ENCODE data around the gene MAPKAPK2. TPM values are rescaled to one million over a fixed set of nuclear protein-coding genes. Genes with fewer than 3 reads are reported as not detected.

Gene MAPKAPK2
- total and polyA plus RNA-seq, 8 donors, result 53.1 to 113 (median 61.8) TPM

DNA sequence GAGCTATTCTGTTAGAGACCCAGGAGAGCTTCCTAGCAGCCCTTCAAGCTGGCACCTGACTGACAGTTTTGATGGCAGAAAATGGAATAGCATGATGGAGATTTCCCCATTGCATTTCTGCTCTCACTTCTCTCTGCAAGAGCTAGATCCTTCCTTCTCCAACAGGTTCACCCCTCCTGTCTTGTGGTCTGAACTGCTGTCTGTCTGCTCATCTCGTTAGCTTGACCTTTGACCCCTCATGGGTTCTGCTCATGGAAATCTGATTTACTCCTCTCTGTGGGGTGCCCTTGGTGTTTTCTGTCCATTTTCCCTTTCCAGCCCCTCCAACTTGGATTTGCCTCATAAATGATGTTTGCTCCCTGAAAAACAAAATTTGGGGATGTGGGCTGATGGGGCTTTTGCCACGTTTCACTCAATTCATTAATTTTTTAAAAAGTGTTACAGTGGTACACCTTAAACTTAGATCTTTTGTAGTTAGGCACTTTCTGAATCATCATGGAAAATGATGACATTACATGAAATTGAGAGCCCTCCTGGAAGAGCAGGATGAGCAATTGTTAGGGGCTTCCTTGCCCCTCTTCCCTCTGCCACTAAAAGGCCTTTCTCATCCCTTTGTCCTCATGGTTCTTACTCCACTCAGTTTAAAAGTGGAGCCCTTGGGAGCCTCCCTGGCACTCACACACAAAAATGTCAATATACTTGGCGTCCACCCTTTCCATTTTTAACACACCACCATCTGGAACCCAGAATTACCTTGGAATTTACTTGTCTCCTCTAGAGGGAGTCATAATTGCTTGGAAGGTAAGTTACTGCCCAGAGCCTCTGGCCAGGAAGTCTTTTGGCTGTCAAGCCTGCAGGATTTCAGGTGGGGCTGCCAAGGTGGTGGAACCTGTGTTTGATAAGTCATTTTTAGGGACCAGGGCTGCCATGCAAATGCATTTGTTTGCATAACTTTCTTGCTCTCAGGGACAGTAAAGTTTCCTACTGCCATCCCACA, 54.0 kb downstream of the MAPKAPK2 start:
- TF ChIP-seq, protein P1, sequence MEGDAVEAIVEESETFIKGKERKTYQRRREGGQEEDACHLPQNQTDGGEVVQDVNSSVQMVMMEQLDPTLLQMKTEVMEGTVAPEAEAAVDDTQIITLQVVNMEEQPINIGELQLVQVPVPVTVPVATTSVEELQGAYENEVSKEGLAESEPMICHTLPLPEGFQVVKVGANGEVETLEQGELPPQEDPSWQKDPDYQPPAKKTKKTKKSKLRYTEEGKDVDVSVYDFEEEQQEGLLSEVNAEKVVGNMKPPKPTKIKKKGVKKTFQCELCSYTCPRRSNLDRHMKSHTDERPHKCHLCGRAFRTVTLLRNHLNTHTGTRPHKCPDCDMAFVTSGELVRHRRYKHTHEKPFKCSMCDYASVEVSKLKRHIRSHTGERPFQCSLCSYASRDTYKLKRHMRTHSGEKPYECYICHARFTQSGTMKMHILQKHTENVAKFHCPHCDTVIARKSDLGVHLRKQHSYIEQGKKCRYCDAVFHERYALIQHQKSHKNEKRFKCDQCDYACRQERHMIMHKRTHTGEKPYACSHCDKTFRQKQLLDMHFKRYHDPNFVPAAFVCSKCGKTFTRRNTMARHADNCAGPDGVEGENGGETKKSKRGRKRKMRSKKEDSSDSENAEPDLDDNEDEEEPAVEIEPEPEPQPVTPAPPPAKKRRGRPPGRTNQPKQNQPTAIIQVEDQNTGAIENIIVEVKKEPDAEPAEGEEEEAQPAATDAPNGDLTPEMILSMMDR (IDR thresholded peaks at IDR 0.05), result peak in 1 of 2 donors; percentile 21
- Histone ChIP-seq H3K9me3 (no peaks in the 10 kb centered on the region), H3K27me3 (no peaks in the 10 kb centered on the region), H3K4me1 (peaks cover 10 to 60% of the 10 kb centered on the region in 2 donors), H3K4me3 (no peak overlapping the region), H3K27ac (no peak overlapping the region), H3K36me3 (peaks cover 0 to 38% of the 10 kb centered on the region in 2 donors)
- ATAC-seq (peak; percentile 56), DNase-seq (no peak)
- intact Hi-C loops (cut with DNase I), result no loop called here

DNA sequence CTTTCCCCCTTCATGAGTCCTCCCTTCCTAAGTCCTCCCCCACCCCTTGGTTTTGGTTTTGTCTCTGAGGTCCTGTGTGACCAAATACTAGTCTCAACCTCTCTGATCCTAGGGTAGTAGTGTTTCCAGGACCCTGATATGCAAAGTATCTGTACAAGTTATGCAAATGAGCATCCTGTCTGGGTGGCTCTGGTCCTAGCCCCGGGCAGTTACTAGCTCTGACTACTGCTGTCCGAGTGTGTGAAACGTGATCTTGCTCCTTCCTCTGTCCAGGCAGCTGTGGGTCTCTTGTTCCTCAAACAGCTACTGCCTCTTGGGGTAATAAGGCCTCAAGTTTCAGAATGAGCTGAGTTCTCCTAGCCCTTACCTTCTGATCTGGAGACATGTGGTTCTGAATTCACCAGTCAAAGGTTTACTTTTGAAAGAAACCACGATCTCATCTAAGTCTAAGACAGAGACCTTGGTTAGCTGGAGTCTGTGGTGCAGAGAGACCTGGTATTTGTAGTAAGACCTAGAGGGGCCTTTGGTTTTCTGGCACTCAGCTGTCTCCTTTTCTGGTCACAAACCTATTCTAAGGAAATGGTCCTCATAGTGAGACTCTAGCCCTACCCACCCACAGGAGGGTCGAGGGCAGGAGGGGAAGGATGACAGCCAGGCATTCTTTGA, 54.8 kb downstream of the MAPKAPK2 start:
- H3K4me1 ChIP-seq, result peaks cover 10 to 59% of the 10 kb centered on the region in 2 donors
- ATAC-seq, result peak; percentile 38
- TF ChIP-seq, protein P1 (IDR thresholded peaks at IDR 0.05), result no peak
- no peak for DNase-seq
- peaks cover 0 to 29% of the 10 kb centered on the region in 2 donors for H3K36me3 ChIP-seq
- intact Hi-C loops (cut with DNase I), result no loop called here
- no peaks in the 10 kb centered on the region for H3K27me3 ChIP-seq
- H3K27ac ChIP-seq, result peak overlapping the region in 1 of 2 donors; percentile 33
- no peaks in the 10 kb centered on the region for H3K9me3 ChIP-seq
- H3K4me3 ChIP-seq, result no peak overlapping the region

DNA sequence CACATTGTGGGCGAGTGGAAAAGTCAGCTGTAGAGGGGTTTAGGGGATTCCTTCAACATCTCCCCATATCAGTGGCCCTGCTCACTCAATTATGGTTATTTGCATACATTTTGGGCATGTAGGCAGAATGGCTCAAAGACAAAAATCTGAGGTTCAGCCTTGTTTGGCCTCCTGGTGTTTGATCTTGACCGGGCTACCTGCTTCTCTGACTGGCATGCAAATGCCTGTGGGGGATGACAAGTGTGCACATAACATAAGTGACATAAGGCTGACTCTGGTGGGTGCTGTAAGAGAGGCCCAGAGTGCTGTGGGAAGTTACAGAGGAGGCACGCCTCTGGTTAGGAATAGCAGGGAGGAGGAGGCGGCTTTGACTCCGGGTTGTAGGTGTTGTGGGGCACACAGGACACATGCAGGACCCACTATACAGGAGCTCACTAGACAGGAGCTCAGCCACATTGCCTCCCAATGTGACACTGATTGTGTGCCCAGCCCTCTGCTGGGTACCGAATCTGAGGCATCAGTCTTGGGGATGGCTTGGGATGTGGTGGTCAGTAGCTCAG, 56.5 kb downstream of the MAPKAPK2 start:
- intact Hi-C loops (cut with DNase I), result no loop called here
- Histone ChIP-seq H3K27me3 (no peaks in the 10 kb centered on the region), H3K4me1 (peaks cover 10 to 51% of the 10 kb centered on the region in 2 donors), H3K9me3 (no peaks in the 10 kb centered on the region), H3K36me3 (peaks cover 0 to 13% of the 10 kb centered on the region in 2 donors), H3K4me3 (no peak overlapping the region), H3K27ac (no peak overlapping the region)
- TF ChIP-seq, protein P1 (IDR thresholded peaks at IDR 0.05), result no peak
- DNase-seq (no peak), ATAC-seq (no peak)

DNA sequence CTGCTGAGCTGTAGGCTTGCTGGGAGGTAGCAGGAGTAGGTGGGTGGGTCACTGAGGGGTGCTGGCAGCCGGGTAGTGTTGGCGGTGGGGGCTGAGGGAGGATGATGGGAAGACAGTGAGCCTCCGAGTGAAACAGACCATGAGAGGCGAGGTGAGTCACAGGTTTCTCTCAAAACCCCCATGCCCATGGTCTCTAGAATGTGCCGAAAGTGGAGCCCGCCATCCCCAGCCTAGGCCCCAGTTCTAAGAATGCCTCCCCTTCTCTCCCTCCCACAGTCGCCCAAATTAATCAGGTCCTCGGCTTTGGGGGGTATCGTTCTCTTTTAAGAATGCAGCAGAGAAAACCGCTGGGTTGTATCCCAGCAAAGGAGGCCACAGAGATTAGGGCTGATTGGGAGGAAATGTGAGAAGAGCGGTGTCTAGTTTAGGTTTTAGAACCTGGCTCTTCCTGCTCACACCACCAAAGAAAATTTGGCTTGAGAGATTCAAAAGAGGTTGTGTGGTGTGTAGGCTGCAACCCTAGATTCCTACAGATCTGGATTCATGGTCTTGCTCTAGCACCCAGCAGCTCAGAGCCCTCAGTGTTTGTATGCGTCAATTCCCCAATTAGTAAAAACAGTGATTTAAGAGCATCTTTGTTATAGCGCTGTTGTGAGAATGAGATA, 58.1 kb downstream of the MAPKAPK2 start:
- H3K27ac ChIP-seq, result no peak overlapping the region
- no peak overlapping the region for H3K4me3 ChIP-seq
- H3K36me3 ChIP-seq, result peaks cover 0 to 3% of the 10 kb centered on the region in 2 donors
- TF ChIP-seq, protein P1 (IDR thresholded peaks at IDR 0.05), result no peak
- no peak for ATAC-seq
- H3K9me3 ChIP-seq, result no peaks in the 10 kb centered on the region
- H3K27me3 ChIP-seq, result no peaks in the 10 kb centered on the region
- intact Hi-C loops (cut with DNase I), result no loop called here
- DNase-seq, result no peak
- peaks cover 10 to 36% of the 10 kb centered on the region in 2 donors for H3K4me1 ChIP-seq
